ENCODE results near the gene MEIS1.

- TF ChIP-seq, protein P1, sequence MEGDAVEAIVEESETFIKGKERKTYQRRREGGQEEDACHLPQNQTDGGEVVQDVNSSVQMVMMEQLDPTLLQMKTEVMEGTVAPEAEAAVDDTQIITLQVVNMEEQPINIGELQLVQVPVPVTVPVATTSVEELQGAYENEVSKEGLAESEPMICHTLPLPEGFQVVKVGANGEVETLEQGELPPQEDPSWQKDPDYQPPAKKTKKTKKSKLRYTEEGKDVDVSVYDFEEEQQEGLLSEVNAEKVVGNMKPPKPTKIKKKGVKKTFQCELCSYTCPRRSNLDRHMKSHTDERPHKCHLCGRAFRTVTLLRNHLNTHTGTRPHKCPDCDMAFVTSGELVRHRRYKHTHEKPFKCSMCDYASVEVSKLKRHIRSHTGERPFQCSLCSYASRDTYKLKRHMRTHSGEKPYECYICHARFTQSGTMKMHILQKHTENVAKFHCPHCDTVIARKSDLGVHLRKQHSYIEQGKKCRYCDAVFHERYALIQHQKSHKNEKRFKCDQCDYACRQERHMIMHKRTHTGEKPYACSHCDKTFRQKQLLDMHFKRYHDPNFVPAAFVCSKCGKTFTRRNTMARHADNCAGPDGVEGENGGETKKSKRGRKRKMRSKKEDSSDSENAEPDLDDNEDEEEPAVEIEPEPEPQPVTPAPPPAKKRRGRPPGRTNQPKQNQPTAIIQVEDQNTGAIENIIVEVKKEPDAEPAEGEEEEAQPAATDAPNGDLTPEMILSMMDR (conservative IDR thresholded peaks at IDR 0.05; ENCODE audit: low read depth in 2 of 2) = no peak
- no peak for TF ChIP-seq EZH2 (IDR thresholded peaks at IDR 0.05; ENCODE audit: low read depth, unreplicated experiment)
These were observed 159.1 kb downstream of the MEIS1 start for GRCh38 chr2:66594001-66594400.
